BLaER1 (cell line): ENCODE results near the gene WDR7.
A peak's percentile ranks its signal among the peaks of the same experiment; 100 is the strongest.

Source experiments
- H3K27ac ChIP-seq: shearing (Covaris generic); formaldehyde crosslinking; 2 replicates; pipeline ENCODE4 v1.8.1; 2022
- H3K27me3 ChIP-seq: shearing (Covaris generic); formaldehyde crosslinking; 2 replicates; pipeline ENCODE4 v1.8.1; 2022
- H3K36me3 ChIP-seq: shearing (Covaris generic); formaldehyde crosslinking; 2 replicates; pipeline ENCODE4 v1.8.1; 2022
- H3K4me1 ChIP-seq: shearing (Covaris generic); formaldehyde crosslinking; 2 replicates; pipeline ENCODE4 v1.8.1; 2022
- H3K4me2 ChIP-seq: shearing (Covaris generic); formaldehyde crosslinking; 2 replicates; pipeline ENCODE4 v1.8.1; 2022
- H3K4me3 ChIP-seq: shearing (Covaris generic); formaldehyde crosslinking; 2 replicates; pipeline ENCODE4 v1.8.1; 2022
- H3K9ac ChIP-seq: shearing (Covaris generic); formaldehyde crosslinking; 2 replicates; pipeline ENCODE4 v1.8.1; 2022
- H3K9me3 ChIP-seq: shearing (Covaris generic); formaldehyde crosslinking; 2 replicates; pipeline ENCODE4 v1.8.1; 2022
- H4K20me1 ChIP-seq: shearing (Covaris generic); formaldehyde crosslinking; 2 replicates; pipeline ENCODE4 v1.8.1; 2022
- Cebpa-rat ChIP-seq: shearing (Covaris generic); IDR thresholded peaks from 2 replicates; pipeline ENCODE4 v1.8.1; 2022

WDR7 gene

DNA sequence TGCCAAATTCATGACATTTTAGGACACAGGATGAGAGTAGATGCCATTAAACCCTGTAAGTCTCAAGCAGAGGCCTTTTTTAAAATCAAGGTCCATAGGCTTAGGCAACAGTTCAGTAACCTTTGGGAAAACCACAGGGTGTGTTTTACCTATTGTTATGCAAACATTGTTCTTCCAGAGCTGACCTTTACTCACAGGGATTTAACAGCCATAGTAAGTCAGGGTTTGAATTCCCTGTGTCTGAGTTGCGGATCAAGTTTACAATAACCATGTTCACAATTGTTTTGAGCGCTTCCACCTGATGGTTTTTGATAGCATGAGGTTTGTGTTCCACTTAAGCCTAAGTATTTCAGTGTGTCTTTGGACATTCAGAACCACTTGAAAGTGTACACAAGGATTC is 335.7 kb downstream of the WDR7 start:
- H3K4me2 ChIP-seq = no peak overlapping the region
- no peak overlapping the region for H3K4me3 ChIP-seq
- no peaks in the 10 kb centered on the region for H4K20me1 ChIP-seq
- H3K27ac ChIP-seq = no peak overlapping the region
- H3K4me1 ChIP-seq = peaks cover 7% of the 10 kb centered on the region
- H3K36me3 ChIP-seq = no peaks in the 10 kb centered on the region
- H3K27me3 ChIP-seq = no peaks in the 10 kb centered on the region
- no peaks in the 10 kb centered on the region for H3K9me3 ChIP-seq
- no peak for TF ChIP-seq Cebpa-rat
- H3K9ac ChIP-seq = no peak overlapping the region

DNA sequence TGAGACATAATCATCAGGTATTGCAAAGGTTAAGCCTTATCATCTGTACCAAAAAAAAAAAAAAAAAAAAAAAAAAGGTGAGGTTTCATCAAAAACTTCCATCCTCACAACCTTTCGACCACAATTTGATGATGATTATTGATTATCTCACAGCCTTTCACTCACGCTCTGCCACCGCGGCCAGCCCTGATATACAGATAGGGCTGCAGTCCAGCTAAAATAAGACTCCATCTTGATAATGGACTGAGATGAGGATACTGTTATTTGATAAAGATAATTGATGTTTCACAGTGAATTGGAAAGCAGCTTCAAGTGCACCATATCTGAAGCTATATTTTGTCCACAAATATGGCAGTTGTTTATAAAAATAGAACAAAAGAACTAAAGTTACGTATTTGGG is 336.1 kb downstream of the WDR7 start:
- Histone ChIP-seq H4K20me1 (no peaks in the 10 kb centered on the region), H3K27ac (no peak overlapping the region), H3K4me3 (no peak overlapping the region), H3K9me3 (no peaks in the 10 kb centered on the region), H3K4me2 (no peak overlapping the region), H3K9ac (no peak overlapping the region), H3K27me3 (no peaks in the 10 kb centered on the region), H3K36me3 (no peaks in the 10 kb centered on the region), H3K4me1 (peaks cover 7% of the 10 kb centered on the region)
- no peak for TF ChIP-seq Cebpa-rat

DNA sequence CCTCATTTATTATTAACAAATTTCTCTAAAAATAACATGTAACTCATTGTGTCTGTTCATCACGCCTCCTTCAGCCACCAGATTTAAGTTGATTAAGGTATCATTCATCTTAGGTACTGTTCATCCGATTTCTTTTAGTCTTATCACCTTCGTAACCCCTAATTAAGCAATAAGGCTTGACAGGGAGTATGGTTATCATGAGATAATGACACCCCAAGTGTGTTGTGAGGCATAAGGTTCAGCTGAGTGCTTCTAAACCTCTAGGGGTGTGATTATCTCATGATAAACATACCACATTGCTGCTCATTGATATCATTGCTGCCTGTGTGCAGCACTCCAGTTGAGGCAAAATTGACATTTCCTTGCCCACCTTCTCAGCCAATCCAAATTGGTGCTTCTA is 336.9 kb downstream of the WDR7 start:
- Histone ChIP-seq H3K9me3 (no peaks in the 10 kb centered on the region), H3K36me3 (no peaks in the 10 kb centered on the region), H3K9ac (no peak overlapping the region), H3K27me3 (no peaks in the 10 kb centered on the region), H3K27ac (no peak overlapping the region), H4K20me1 (no peaks in the 10 kb centered on the region), H3K4me1 (peaks cover 3% of the 10 kb centered on the region), H3K4me2 (no peak overlapping the region), H3K4me3 (no peak overlapping the region)
- TF ChIP-seq Cebpa-rat = no peak

DNA sequence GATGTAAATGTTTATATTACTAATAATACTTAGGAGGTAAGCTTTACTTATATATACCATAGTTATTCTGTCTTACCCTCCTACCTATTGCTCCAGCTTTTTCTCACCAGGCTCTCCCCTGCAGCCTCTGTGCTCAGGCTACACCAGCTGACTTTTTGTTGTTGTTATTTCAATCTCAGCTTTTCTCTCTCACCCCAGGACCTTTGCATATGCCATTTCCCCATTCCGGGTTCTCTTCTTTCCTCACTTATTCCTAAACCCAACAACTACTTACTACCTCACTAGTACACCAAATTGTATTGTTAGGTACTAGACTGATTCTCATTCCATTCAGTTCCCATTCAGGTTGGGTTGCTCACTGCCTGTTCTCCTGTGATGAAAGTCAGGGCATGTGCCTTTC is 339.5 kb downstream of the WDR7 start:
- Histone ChIP-seq H3K4me2 (no peak overlapping the region), H3K36me3 (no peaks in the 10 kb centered on the region), H3K9ac (no peak overlapping the region), H3K4me1 (no peaks in the 10 kb centered on the region), H3K27ac (no peak overlapping the region), H3K27me3 (no peaks in the 10 kb centered on the region), H4K20me1 (no peaks in the 10 kb centered on the region), H3K9me3 (no peaks in the 10 kb centered on the region), H3K4me3 (no peak overlapping the region)
- no peak for TF ChIP-seq Cebpa-rat

DNA sequence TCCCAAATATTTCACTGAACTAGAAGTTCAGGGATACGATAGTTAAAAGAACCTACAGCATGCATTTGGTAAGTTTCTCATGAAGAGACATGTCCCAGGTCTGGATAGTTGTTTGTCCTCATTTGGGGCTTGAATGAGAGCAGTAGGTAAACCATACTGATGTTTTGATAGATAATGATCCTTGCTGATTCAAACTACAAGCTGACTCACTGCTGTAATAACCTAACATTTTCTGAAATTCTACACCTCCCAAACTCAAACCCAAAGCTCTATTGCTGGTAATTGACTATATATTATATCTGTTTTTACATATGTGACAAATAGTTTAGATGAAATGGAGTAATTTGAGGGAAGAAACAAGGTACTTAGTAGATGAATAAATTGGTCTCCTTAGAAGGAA is 341.6 kb downstream of the WDR7 start:
- H3K9me3 ChIP-seq = no peaks in the 10 kb centered on the region
- no peak overlapping the region for H3K27ac ChIP-seq
- no peak for TF ChIP-seq Cebpa-rat
- no peaks in the 10 kb centered on the region for H4K20me1 ChIP-seq
- no peak overlapping the region for H3K4me2 ChIP-seq
- H3K36me3 ChIP-seq = no peaks in the 10 kb centered on the region
- no peaks in the 10 kb centered on the region for H3K4me1 ChIP-seq
- H3K27me3 ChIP-seq = no peaks in the 10 kb centered on the region
- no peak overlapping the region for H3K9ac ChIP-seq
- no peak overlapping the region for H3K4me3 ChIP-seq

DNA sequence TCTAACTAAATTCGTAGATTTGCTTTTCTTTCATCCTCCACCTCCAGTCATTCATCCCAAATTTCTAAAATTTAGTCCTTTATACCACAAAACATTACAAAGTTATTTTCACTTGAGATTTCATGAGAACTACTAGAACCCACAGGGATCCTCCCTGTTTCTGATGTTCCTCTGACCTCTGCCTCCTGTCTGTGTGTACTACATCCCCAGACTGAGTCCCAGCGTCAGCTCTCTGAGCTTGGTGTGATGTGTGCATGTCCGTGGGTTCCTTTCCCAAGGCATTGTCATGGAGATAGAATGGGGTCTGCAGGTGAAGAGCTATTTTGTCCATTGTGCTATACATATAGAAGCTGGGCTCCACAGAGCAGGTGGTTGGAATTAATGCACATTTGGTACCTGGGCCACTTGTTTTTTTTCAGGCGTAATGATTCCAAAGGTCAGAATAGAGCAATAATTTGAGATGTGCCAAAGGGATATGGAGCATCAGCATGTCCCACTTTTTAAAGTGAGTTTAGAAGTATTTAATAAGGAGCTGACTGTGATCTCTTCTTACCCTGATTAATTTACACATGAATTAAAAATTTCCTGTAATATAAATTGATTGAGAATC is 344.5 kb downstream of the WDR7 start:
- no peak overlapping the region for H3K27ac ChIP-seq
- no peak for TF ChIP-seq Cebpa-rat
- no peak overlapping the region for H3K9ac ChIP-seq
- no peaks in the 10 kb centered on the region for H4K20me1 ChIP-seq
- peaks cover 6% of the 10 kb centered on the region for H3K4me1 ChIP-seq
- H3K27me3 ChIP-seq = no peaks in the 10 kb centered on the region
- H3K4me3 ChIP-seq = no peak overlapping the region
- H3K4me2 ChIP-seq = no peak overlapping the region
- no peaks in the 10 kb centered on the region for H3K9me3 ChIP-seq
- no peaks in the 10 kb centered on the region for H3K36me3 ChIP-seq

DNA sequence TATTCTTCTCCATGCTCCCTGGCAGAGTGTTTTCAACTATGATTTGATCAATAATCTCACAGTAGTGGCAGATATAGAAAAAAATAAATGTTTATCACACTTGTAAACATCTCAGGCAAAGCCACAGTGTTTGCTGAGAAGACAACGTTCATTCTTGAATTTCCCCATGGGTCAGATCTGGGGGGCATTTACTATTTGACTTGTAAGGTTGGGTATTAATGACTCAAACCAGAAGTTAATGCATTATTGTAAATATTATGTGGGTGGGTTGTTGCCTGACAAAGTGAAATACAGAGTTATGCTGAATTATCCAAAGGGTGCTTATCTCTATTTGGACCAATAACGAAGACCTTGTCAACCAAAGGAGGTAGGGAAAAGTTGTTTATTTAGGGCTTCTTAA is 346.0 kb downstream of the WDR7 start:
- Histone ChIP-seq H3K4me1 (peaks cover 21% of the 10 kb centered on the region), H4K20me1 (no peaks in the 10 kb centered on the region), H3K36me3 (no peaks in the 10 kb centered on the region), H3K9me3 (no peaks in the 10 kb centered on the region), H3K9ac (no peak overlapping the region), H3K4me2 (no peak overlapping the region), H3K27ac (no peak overlapping the region), H3K27me3 (no peaks in the 10 kb centered on the region), H3K4me3 (no peak overlapping the region)
- TF ChIP-seq Cebpa-rat = no peak

DNA sequence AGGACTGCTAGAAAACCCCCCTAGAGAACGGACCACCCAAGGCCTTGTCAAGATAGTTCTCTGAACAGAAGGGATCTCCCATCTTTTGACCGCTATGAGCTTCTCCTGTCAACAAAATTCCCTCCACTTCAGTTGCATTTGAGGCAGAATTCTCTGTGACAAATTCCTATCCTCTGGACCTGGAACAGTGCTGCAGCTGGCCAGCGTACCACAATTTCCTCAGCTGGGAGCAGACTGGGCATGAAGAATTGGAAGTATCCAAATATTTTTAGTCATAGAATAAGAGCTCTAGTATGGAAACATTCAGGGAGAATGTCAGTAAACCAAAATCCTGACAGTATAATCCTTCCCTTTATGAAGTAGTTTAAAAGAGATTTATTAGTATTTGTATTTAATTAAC is 348.7 kb downstream of the WDR7 start:
- no peak for TF ChIP-seq Cebpa-rat
- Histone ChIP-seq H3K9ac (no peak overlapping the region), H3K27me3 (no peaks in the 10 kb centered on the region), H3K4me2 (no peak overlapping the region), H3K36me3 (no peaks in the 10 kb centered on the region), H3K4me3 (no peak overlapping the region), H3K4me1 (peaks cover 38% of the 10 kb centered on the region), H4K20me1 (no peaks in the 10 kb centered on the region), H3K27ac (no peak overlapping the region), H3K9me3 (no peaks in the 10 kb centered on the region)

DNA sequence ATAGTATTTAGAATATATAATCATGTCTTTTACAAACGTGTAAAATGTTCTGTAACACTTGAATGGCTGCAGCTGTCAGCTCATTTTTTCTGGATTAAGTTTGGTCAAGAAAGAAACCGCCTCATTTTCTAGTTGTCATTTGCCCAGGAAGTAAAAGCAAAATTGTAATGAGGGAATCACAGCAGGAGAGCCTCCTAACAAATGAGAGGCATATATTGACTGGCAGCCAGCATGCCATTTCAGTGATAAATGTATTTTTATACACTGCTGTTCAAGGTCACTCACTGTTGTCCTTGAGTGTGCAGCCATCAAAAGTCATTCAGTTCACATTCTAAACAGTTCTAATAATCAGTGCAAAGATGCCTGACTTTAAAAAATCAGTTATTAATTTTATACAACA is 351.5 kb downstream of the WDR7 start:
- no peak for TF ChIP-seq Cebpa-rat
- Histone ChIP-seq H3K4me1 (peaks cover 40% of the 10 kb centered on the region), H3K4me3 (no peak overlapping the region), H4K20me1 (no peaks in the 10 kb centered on the region), H3K36me3 (no peaks in the 10 kb centered on the region), H3K27ac (no peak overlapping the region), H3K27me3 (no peaks in the 10 kb centered on the region), H3K9me3 (no peaks in the 10 kb centered on the region), H3K9ac (no peak overlapping the region), H3K4me2 (peak overlapping the region; percentile 47)

DNA sequence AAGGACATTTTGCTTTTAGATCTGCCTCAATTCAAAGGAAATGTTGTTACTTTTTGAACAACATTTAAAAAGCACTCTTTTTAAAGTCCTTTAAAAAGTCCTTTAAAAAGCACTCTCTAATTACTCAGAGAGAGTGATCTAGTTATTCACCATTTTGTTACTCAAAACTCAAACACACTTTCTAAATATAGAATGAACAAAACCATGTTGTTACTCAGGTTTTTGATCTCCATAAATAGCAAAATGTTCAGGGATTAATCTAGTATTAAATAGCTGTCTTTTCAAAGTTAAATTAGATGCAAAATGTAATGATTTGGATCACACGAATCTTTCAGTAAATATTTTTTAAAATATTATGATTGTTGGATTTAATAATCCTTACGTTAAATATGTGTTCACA is 352.2 kb downstream of the WDR7 start:
- no peaks in the 10 kb centered on the region for H3K27me3 ChIP-seq
- H3K9ac ChIP-seq = no peak overlapping the region
- H3K4me3 ChIP-seq = no peak overlapping the region
- no peaks in the 10 kb centered on the region for H3K9me3 ChIP-seq
- H4K20me1 ChIP-seq = no peaks in the 10 kb centered on the region
- no peaks in the 10 kb centered on the region for H3K36me3 ChIP-seq
- no peak overlapping the region for H3K4me2 ChIP-seq
- TF ChIP-seq Cebpa-rat = no peak
- peaks cover 46% of the 10 kb centered on the region for H3K4me1 ChIP-seq
- H3K27ac ChIP-seq = no peak overlapping the region
